HepG2 (cell line): Measurements from ENCODE around the gene NIBAN1. TPM values are rescaled to one million over a fixed set of nuclear protein-coding genes. Genes with fewer than 3 reads are reported as not detected.

Source experiments
- ATAC-seq: fragments of 200-7000 bp; cut with Tn5 transposase; 3 replicates; pipeline ENCODE4 v1.9.1; 2020; ENCODE audit warnings: mild to moderate bottlenecking, moderate library complexity
- BruUV-seq: library from RNA; stranded (reverse); fragments of 400-500 nt; replicated peaks from 2 replicates; lab custom pipeline; 2021; lab: Mats Ljungman, UMichigan
- CTCF ChIA-PET: fragments of 300-600 bp; formaldehyde crosslinking; extraction: SDS; loops from one replicate; lab custom pipeline; 2021; ENCODE audit warnings: low total read pairs, inconsistent platforms, low intra/inter-chr PET ratio; lab: Yijun Ruan, JAX
- POLR2A ChIA-PET: fragments of 350-600 bp; sonication (Branson Sonifier 250); formaldehyde crosslinking; loops from one replicate; lab custom pipeline; 2020; ENCODE audit warnings: antibody characterized with exemption, inconsistent platforms; lab: Yijun Ruan, JAX
- DNase-seq: peaks from one replicate; pipeline ENCODE4 v3.0.0-alpha.2; 2015; ENCODE audit warnings: low spot score
- FAIRE-seq: peaks from 3 replicates; lab custom pipeline; 2011; peaks lifted over from hg19 to GRCh38; lab: Jason Lieb, UNC
- H2AFZ ChIP-seq: one replicate; pipeline ENCODE4 v1.6.1; 2011; ENCODE audit warnings: low read length, inconsistent platforms
- H3K27ac ChIP-seq: fragments of 300-600 bp; 3 replicates; pipeline ENCODE4 v1.8.0; 2011; ENCODE audit warnings: mixed run types, mild to moderate bottlenecking, mixed read lengths, low read length, inconsistent platforms; ENCODE audit not compliant: insufficient read depth; ENCODE audit errors: extremely low read length
- H3K27me3 ChIP-seq, 2 experiments: fragments of 200-600 bp in 1 of 2; 2 replicates in 1 of 2; 3 replicates in 1 of 2; pipeline versions ENCODE4 v1.6.0 to v1.8.0; 2011; ENCODE audit warnings: low read length in 2 of 2, mild to moderate bottlenecking in 2 of 2, moderate library complexity in 2 of 2, inconsistent platforms in 1 of 2; ENCODE audit not compliant: insufficient read depth in 2 of 2, control insufficient read depth in 1 of 2
- H3K36me3 ChIP-seq, 2 experiments: fragments of 200-600 bp in 1 of 2; replicated peaks in 1 of 2; 2 replicates in 1 of 2; 3 replicates in 1 of 2; pipeline versions ENCODE4 v1.5.1 to v1.8.0; 2011; ENCODE audit warnings: low read length in 2 of 2, inconsistent platforms in 1 of 2; ENCODE audit not compliant: insufficient read depth in 2 of 2, control insufficient read depth in 1 of 2
- H3K4me1 ChIP-seq: 2 replicates; pipeline ENCODE4 v1.5.1; 2012; ENCODE audit warnings: low read length, inconsistent platforms; ENCODE audit not compliant: insufficient read depth
- H3K4me2 ChIP-seq: 2 replicates; pipeline ENCODE4 v1.6.0; 2011; ENCODE audit warnings: low read depth, low read length, inconsistent platforms
- H3K4me3 ChIP-seq, 3 experiments: fragments of 200-600 bp in 1 of 3; sonication (generic), shearing (Covaris generic) in 1 of 3; replicated peaks in 1 of 3; 2 replicates each; pipeline ENCODE4 v1.5.1; 2011 to 2016; ENCODE audit warnings: low read length in 3 of 3, inconsistent platforms in 2 of 3, low read depth in 2 of 3, mild to moderate bottlenecking in 2 of 3, control low read depth in 1 of 3, mixed read lengths in 1 of 3; ENCODE audit not compliant: insufficient read depth in 1 of 3
- H3K79me2 ChIP-seq: one replicate; pipeline ENCODE4 v1.6.1; 2011; ENCODE audit warnings: low read length, inconsistent platforms; ENCODE audit not compliant: insufficient read depth
- H3K9ac ChIP-seq: 2 replicates; pipeline ENCODE4 v1.6.0; 2011; ENCODE audit warnings: mild to moderate bottlenecking, low read depth, low read length, inconsistent platforms; ENCODE audit not compliant: insufficient read depth
- H3K9me3 ChIP-seq: 2 replicates; pipeline ENCODE4 v1.5.1; 2012; ENCODE audit warnings: mild to moderate bottlenecking, low read length
- H4K20me1 ChIP-seq: 2 replicates; pipeline ENCODE4 v1.6.0; 2011; ENCODE audit warnings: inconsistent platforms, mild to moderate bottlenecking, low read length, moderate library complexity; ENCODE audit not compliant: insufficient read depth
- AHR ChIP-seq: IDR thresholded peaks from 2 replicates; pipeline ENCODE4 v1.6.1; 2018; ENCODE audit warnings: missing genetic modification reagents, missing compliant biosample characterization
- PAF1 ChIP-seq: IDR thresholded peaks from 2 replicates; pipeline ENCODE4 v1.6.1; 2016; ENCODE audit warnings: missing genetic modification reagents, missing compliant biosample characterization
- PHF21A ChIP-seq: sonication (generic); formaldehyde crosslinking; IDR thresholded peaks from 2 replicates; pipeline ENCODE4 v1.5.0; 2020; ENCODE audit warnings: mild to moderate bottlenecking, missing genetic modification reagents
- RFXAP ChIP-seq: sonication (generic); formaldehyde crosslinking; IDR thresholded peaks from 2 replicates; pipeline ENCODE4 v1.4.0; 2020; ENCODE audit warnings: missing genetic modification reagents, borderline replicate concordance
- ZNF101 ChIP-seq: sonication (generic); formaldehyde crosslinking; IDR thresholded peaks from 2 replicates; pipeline ENCODE4 v1.4.0; 2020; ENCODE audit warnings: mild to moderate bottlenecking, low read depth, missing genetic modification reagents, borderline replicate concordance
- ZNF264 ChIP-seq: sonication (generic); formaldehyde crosslinking; IDR thresholded peaks from 2 replicates; pipeline ENCODE4 v1.4.0; 2020; ENCODE audit warnings: missing genetic modification reagents
- ZNF607 ChIP-seq: sonication (generic); formaldehyde crosslinking; IDR thresholded peaks from 2 replicates; pipeline ENCODE4 v1.5.1; 2020; ENCODE audit warnings: missing genetic modification reagents, mild to moderate bottlenecking, borderline replicate concordance
- ZNF619 ChIP-seq: sonication (generic); formaldehyde crosslinking; IDR thresholded peaks from 2 replicates; pipeline ENCODE4 v1.4.0; 2020; ENCODE audit warnings: mild to moderate bottlenecking, missing genetic modification reagents
- ZSCAN30 ChIP-seq: sonication (generic); formaldehyde crosslinking; IDR thresholded peaks from 2 replicates; pipeline ENCODE4 v1.5.0; 2020; ENCODE audit warnings: mild to moderate bottlenecking, missing genetic modification reagents
- WGBS: methylation state at CpG from one replicate; pipeline ENCODE4 v1.1.6; 2017; ENCODE audit warnings: low lambda C conversion rate; 5-methylcytosine and 5-hydroxymethylcytosine counted together
- in situ Hi-C: cut with HindIII; loops from 2 replicates; pipeline ENCODE4 v1.10.0; 2017; ENCODE audit warnings: low pct_unique_long_range_greater_than_20kb; ENCODE audit not compliant: extremely low pct_ligation_motif_present
- intact Hi-C: fragments of 100-400 bp; cut with micrococcal nuclease; formaldehyde crosslinking; loops from one replicate; pipeline ENCODE4 v1.10.0; 2022; ENCODE audit not compliant: unreplicated experiment
- polyA plus RNA-seq, 8 experiments: library from polyadenylated mRNA; depleted of rRNA in 3 of 8; stranded (reverse) in 7 of 8; unstranded in 1 of 8; fragments of >200 nt; fragmentation: Illumina TruSeq in 4 of 8; extraction: Trizol in 4 of 8; gene quantifications; 2 replicates each; pipeline versions ENCODE4 v1.2.1 to v1.2.3, GENCODE V29; 2011 to 2016; ENCODE audit warnings: low read depth in 4 of 8, missing spikeins in 1 of 8, mixed read lengths in 1 of 8; ENCODE audit not compliant: insufficient read depth in 1 of 8
- total RNA-seq, 5 experiments: library from RNA; depleted of rRNA; stranded (reverse); fragments of >200 nt; fragmentation: Illumina TruSeq; extraction: Trizol; gene quantifications; 2 replicates each; pipeline ENCODE4 v1.2.3, GENCODE V29; 2016; ENCODE audit warnings: low read depth in 1 of 5
- TF ChIP-seq, protein P1 (sequence below): IDR thresholded peaks from 2 replicates; pipeline ENCODE4 v1.6.1; 2016; ENCODE audit warnings: missing biosample characterization, missing genetic modification reagents, low read depth

Gene NIBAN1
- total and polyA plus RNA-seq, 2 of the 13 experiments (the other 11 are each of a cell fraction or from before 2014, with no cell fraction given) = not detected

GRCh38 chr1:185017966-185018365 is 43.7 kb upstream of the NIBAN1 start:
- Histone ChIP-seq H3K36me3 (no peaks in the 10 kb centered on the region), H4K20me1 (no peaks in the 10 kb centered on the region), H2AFZ (no peak overlapping the region), H3K4me2 (no peak overlapping the region), H3K27me3 (peaks cover 0 to 9% of the 10 kb centered on the region in 2 experiments; a peak in 1 of 5 replicates), H3K4me1 (no peaks in the 10 kb centered on the region), H3K79me2 (no peaks in the 10 kb centered on the region), H3K9me3 (no peaks in the 10 kb centered on the region), H3K9ac (no peak overlapping the region), H3K27ac (no peak overlapping the region), H3K4me3 (no peak overlapping the region)
- TF ChIP-seq ZNF264 (CRISPR knock-in tag) = no peak
- TF ChIP-seq AHR (CRISPR knock-in tag) = no peak
- TF ChIP-seq, protein P1, sequence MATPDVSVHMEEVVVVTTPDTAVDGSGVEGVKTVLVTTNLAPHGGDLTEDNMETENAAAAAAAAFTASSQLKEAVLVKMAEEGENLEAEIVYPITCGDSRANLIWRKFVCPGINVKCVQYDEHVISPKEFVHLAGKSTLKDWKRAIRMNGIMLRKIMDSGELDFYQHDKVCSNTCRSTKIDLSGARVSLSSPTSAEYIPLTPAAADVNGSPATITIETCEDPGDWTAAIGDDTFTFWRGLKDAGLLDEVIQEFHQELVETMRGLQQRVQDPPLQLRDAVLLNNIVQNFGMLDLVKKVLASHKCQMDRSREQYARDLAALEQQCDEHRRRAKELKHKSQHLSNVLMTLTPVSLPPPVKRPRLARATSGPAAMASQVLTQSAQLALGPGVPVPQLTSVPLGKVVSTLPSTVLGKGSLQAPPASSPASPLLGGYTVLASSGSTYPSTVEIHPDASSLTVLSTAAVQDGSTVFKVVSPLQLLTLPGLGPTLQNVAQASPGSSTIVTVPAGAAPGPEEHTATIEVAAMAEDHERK (CRISPR knock-in tag) = no peak
- no peak for TF ChIP-seq PHF21A
- TF ChIP-seq ZSCAN30 (CRISPR knock-in tag) = no peak
- TF ChIP-seq ZNF619 (CRISPR knock-in tag) = no peak
- TF ChIP-seq PAF1 (CRISPR knock-in tag) = no peak
- no peak for TF ChIP-seq RFXAP (CRISPR knock-in tag)
- no peak for TF ChIP-seq ZNF607
- no peak for TF ChIP-seq ZNF101 (CRISPR knock-in tag)
- POLR2A ChIA-PET = no interaction called here
- CTCF ChIA-PET = no interaction called here
- WGBS = 0% methylated on average over 3 of the region's 3 CpGs
- no peak for FAIRE-seq
- no peak for ATAC-seq
- intact Hi-C loops (no loop called here), in situ Hi-C loops (no loop called here)
- DNase-seq = no peak
- no TSS peak for BruUV-seq
